GM19035 (cell line): ENCODE data around the gene IER5.

Experiments
- ATAC-seq: cut with Tn5 transposase; IDR thresholded peaks from one replicate; pipeline ENCODE4 v1.9.1; 2021; ENCODE audit not compliant: unreplicated experiment

Gene IER5

GRCh38 chr1:181076852-181077251 is 11.6 kb upstream of the IER5 start:
- ATAC-seq: no peak

- no peak for ATAC-seq
Observed at GRCh38 chr1:181077576-181078242, 10.8 kb upstream of the IER5 start.

- no peak for ATAC-seq
Observed at GRCh38 chr1:181079382-181079781, 9.1 kb upstream of the IER5 start.

GRCh38 chr1:181079920-181080319 is 8.6 kb upstream of the IER5 start:
- no peak for ATAC-seq

GRCh38 chr1:181080556-181080955 is 7.9 kb upstream of the IER5 start:
- no peak for ATAC-seq

- no peak for ATAC-seq
Observed at GRCh38 chr1:181081395-181081794, 7.1 kb upstream of the IER5 start.

GRCh38 chr1:181083842-181084605 is 4.5 kb upstream of the IER5 start:
- no peak for ATAC-seq

- no peak for ATAC-seq
Observed at GRCh38 chr1:181084606-181084969, 3.9 kb upstream of the IER5 start.

GRCh38 chr1:181086091-181086490 is 2.4 kb upstream of the IER5 start:
- ATAC-seq: no peak

GRCh38 chr1:181086926-181087325 is 1.6 kb upstream of the IER5 start:
- no peak for ATAC-seq

- no peak for ATAC-seq
Observed at GRCh38 chr1:181087400-181087901, 1.0 kb upstream of the IER5 start.

- peak; percentile 7 for ATAC-seq
Observed at GRCh38 chr1:181089017-181089675, 646 bp downstream of the IER5 start.

- peak; percentile 33 for ATAC-seq
Observed at GRCh38 chr1:181089676-181090544, 1.4 kb downstream of the IER5 start.

GRCh38 chr1:181090641-181091126 is 2.2 kb downstream of the IER5 start:
- ATAC-seq: no peak

GRCh38 chr1:181091309-181092040 is 3.0 kb downstream of the IER5 start:
- ATAC-seq: no peak

GRCh38 chr1:181092056-181092455 is 3.6 kb downstream of the IER5 start:
- no peak for ATAC-seq

- ATAC-seq: no peak
Observed at GRCh38 chr1:181092883-181093458, 4.5 kb downstream of the IER5 start.

GRCh38 chr1:181094416-181095212 is 6.1 kb downstream of the IER5 start:
- no peak for ATAC-seq

- ATAC-seq: no peak
Observed at GRCh38 chr1:181095260-181095659, 6.8 kb downstream of the IER5 start.
